Activated CD8-positive, alpha-beta memory T cell treated with anti-CD3 and anti-CD28 coated beads, Interleukin-2, amount 10 ng/mL, durations not matched to agents 7 days and 5 days (primary cell): Measurements from ENCODE around the gene RNF150. TPM values are rescaled to one million over a fixed set of nuclear protein-coding genes. Genes with fewer than 3 reads are reported as not detected.

Experiments
- ATAC-seq: fragments of 150-1000 bp; cut with Tn5 transposase; one replicate; pipeline ENCODE4 v1.10.0; 2021; ENCODE audit warnings: moderate library complexity
- CTCF ChIA-PET: fragments of 350-600 bp; sonication (Branson Sonifier 250); formaldehyde crosslinking; loops from one replicate; lab custom pipeline; 2021; ENCODE audit warnings: antibody characterized with exemption; lab: Charles Lee
- DNase-seq: peaks from one replicate; pipeline ENCODE4 v3.0.0-alpha.2; 2020
- H3K27ac Mint-ChIP-seq: one replicate; pipeline ENCODE4 v1.8.0; 2021; ENCODE audit warnings: mild to moderate bottlenecking, mixed read lengths
- H3K27me3 Mint-ChIP-seq: one replicate; pipeline ENCODE4 v1.8.0; 2021; ENCODE audit warnings: mixed read lengths
- H3K36me3 Mint-ChIP-seq: one replicate; pipeline ENCODE4 v1.8.0; 2021; ENCODE audit warnings: mild to moderate bottlenecking, mixed read lengths
- H3K4me1 Mint-ChIP-seq: one replicate; pipeline ENCODE4 v1.8.0; 2021; ENCODE audit warnings: mixed read lengths
- H3K4me3 Mint-ChIP-seq: one replicate; pipeline ENCODE4 v1.8.0; 2021; ENCODE audit warnings: mild to moderate bottlenecking, moderate library complexity, mixed read lengths
- H3K9me3 Mint-ChIP-seq: one replicate; pipeline ENCODE4 v1.8.0; 2022; ENCODE audit warnings: low read depth, mixed read lengths
- total RNA-seq, 2 experiments: library from RNA; stranded (reverse); gene quantifications; one replicate each; pipeline ENCODE4 v1.2.3, GENCODE V29; 2021

Gene RNF150
- total RNA-seq, 2 experiments from 2014 or later, result 0.05 TPM; not detected in 1

DNA sequence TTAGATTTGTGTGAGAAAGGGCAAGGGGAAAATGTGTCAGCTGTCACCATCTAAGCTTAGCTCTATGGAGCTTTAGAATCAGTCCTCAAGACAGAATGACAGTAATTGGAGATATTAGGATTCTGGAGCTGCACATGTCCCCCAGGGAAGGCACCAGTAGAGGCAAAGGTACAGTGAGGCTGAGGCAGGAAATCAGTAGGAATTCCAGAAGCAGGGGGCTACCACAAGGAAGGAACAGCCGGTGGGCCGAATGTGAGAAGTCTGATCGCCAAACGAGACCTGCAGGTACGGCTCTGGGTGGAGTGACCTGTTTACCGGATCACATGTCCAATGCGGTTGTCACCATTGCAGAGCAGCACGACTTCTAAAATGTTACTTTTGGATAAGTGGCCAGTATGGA lies 52.6 kb downstream of the RNF150 start:
- ATAC-seq, result no peak
- DNase-seq, result no peak
- Mint-ChIP-seq H3K27me3 (no peaks in the 10 kb centered on the region), H3K9me3 (no peaks in the 10 kb centered on the region), H3K4me1 (no peaks in the 10 kb centered on the region), H3K36me3 (no peaks in the 10 kb centered on the region), H3K4me3 (no peak overlapping the region), H3K27ac (no peak overlapping the region)
- CTCF ChIA-PET, result no interaction called here

DNA sequence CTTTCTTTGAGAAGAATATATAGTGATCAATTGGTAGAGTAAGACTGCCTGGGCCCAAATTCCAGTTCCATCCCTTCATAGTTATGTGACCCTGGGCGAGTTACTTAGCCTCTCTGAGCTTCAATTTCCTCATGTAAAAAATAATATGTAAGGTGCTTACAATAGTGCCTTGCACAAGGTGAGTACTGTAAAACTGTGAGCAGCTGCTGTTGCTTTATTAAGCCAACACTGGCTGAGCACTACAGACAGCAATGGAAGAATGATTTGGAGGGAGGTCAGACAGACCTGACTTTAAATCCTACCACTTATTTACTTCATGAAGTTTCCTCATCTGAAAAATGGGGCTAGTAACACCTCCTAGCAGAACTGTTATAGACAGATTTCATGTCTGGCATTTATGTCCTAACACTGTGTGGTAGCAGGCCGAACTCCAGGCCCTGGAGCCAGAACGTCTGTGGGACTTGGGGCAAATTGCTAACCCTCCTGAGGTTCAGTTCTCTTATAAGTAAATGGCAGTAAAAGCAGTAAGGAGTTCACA lies 53.8 kb downstream of the RNF150 start:
- Mint-ChIP-seq H3K9me3 (no peaks in the 10 kb centered on the region), H3K27ac (no peak overlapping the region), H3K27me3 (no peaks in the 10 kb centered on the region), H3K4me1 (no peaks in the 10 kb centered on the region), H3K4me3 (no peak overlapping the region), H3K36me3 (no peaks in the 10 kb centered on the region)
- no peak for ATAC-seq
- DNase-seq, result no peak
- CTCF ChIA-PET, result no interaction called here

DNA sequence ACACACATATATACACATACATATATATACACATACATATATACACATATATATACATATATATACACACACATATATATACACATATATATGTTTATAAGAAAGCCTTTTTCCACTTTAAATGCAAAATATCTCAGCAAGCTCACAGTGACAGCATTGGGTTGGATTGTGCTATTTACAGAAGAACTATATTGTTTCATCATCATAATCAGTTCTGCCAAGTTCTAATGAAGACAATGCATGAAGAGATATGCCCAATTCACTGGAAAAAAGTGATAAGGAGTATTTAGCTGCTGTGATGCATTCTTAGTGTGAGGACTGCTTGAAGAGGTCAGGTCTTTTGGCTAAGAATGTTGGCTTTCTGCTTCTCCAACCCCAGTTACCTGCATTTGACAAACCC lies 54.4 kb downstream of the RNF150 start:
- CTCF ChIA-PET, result no interaction called here
- Mint-ChIP-seq H3K4me1 (no peaks in the 10 kb centered on the region), H3K27me3 (no peaks in the 10 kb centered on the region), H3K4me3 (no peak overlapping the region), H3K27ac (no peak overlapping the region), H3K36me3 (no peaks in the 10 kb centered on the region), H3K9me3 (no peaks in the 10 kb centered on the region)
- ATAC-seq (no peak), DNase-seq (no peak)

DNA sequence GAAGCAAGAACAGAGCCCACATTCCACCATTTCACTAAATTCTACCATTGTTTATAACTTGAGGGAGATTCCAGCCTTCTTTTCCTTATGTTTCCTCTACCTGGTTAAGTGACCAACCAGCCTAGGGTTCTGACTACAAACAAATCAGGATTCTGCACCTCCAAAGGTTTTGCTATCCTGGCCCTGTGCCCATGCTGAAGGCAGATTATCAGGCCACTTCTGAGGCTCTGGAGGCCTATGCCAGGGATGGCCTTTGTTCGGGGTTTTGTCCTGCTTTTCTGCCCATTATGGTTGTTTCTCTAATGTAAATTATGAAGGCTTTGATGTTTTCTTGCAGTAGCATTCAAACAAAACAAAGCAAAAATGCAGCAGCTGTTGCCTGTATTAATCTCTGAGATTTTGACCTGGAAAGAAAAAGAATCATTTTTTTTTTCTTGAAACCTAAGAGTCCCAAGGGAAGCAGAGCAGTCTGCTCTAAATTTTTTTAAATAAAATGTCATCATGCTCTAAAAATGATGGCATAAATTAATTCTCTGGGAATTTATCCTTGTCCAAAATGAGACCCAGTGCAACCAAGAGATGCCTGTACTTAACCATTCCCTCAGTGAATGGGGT lies 55.6 kb downstream of the RNF150 start:
- no peaks in the 10 kb centered on the region for H3K9me3 Mint-ChIP-seq
- H3K27ac Mint-ChIP-seq, result no peak overlapping the region
- no peaks in the 10 kb centered on the region for H3K27me3 Mint-ChIP-seq
- H3K36me3 Mint-ChIP-seq, result no peaks in the 10 kb centered on the region
- no peak overlapping the region for H3K4me3 Mint-ChIP-seq
- DNase-seq (no peak), ATAC-seq (no peak)
- CTCF ChIA-PET, result no interaction called here
- no peaks in the 10 kb centered on the region for H3K4me1 Mint-ChIP-seq

DNA sequence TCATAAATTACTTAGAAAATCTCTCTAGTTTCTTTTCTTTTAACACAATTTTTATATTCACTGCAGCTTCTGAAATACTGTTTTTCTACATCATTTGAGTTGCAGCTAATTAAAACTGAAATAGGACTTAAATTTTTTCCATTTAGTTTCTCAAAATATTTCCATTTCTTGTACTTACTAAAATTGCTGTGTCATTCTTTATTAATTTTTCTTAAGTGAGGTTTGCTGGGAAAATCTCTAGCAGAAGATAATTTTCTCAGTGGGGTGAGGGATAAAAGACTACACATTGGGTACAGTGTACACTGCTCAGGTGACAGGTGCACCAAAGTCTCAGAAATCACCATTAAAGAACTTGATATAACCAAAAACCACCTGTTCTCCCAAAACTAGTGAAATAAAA lies 57.7 kb downstream of the RNF150 start:
- no peaks in the 10 kb centered on the region for H3K27me3 Mint-ChIP-seq
- H3K4me1 Mint-ChIP-seq, result no peaks in the 10 kb centered on the region
- DNase-seq (no peak), ATAC-seq (no peak)
- no peak overlapping the region for H3K4me3 Mint-ChIP-seq
- H3K27ac Mint-ChIP-seq, result no peak overlapping the region
- H3K9me3 Mint-ChIP-seq, result no peaks in the 10 kb centered on the region
- CTCF ChIA-PET, result no interaction called here
- no peaks in the 10 kb centered on the region for H3K36me3 Mint-ChIP-seq

DNA sequence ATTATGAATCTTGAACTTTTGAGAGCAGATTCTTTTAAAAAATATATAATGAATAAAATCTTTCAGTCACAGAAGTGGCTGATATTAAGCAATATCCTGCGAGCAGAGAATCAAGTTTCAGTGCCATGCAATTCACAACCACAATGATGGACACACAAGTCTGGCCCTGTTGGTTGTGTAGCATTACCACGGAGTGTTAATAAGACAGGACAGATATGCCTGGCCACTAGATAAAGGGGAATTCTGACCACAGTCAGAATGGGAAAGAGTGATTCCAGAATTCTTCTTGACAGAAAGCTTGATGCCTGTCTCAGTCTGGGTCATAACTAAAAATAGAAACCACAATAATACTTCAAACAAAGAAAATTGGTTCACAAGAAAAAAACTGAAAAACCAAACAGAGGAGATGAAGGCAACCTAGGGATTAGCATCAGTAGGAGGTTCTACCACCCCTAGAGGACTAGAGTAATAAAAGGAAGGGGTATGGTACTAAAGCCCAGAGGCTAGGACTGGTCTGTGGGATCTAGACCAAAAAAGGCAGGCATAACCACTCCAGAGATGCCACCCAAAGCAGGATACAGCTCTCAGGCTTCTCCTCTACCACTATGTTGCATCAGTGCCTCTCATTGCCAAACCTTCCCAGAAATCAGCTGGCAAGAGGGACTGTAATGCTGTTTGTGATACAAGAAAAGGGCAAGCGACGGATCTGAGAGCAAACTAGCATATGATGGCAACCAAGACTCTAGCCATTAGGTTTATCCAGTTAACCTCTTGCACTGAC lies 59.0 kb downstream of the RNF150 start:
- no peaks in the 10 kb centered on the region for H3K27me3 Mint-ChIP-seq
- ATAC-seq, result no peak
- CTCF ChIA-PET, result no interaction called here

DNA sequence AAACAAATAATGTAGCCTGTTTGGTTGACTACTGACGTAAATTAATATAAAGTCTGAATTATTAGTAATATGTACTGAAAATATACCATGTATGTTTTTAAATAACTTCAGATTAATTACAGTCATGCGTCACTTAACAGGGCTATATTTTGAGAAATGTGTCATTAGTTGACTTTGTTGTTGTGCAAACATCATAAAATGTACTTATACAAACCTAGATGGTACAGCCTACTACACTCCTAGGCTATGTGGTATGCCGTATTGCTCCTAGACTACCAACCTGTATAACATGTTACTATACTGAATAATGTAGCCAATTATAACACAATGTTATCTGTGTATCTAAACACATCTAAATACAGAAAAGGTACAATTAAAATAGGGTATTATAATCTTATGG lies 66.6 kb downstream of the RNF150 start:
- H3K27ac Mint-ChIP-seq, result no peak overlapping the region
- CTCF ChIA-PET, result no interaction called here
- H3K4me3 Mint-ChIP-seq, result no peak overlapping the region
- no peaks in the 10 kb centered on the region for H3K4me1 Mint-ChIP-seq
- H3K9me3 Mint-ChIP-seq, result no peaks in the 10 kb centered on the region
- no peaks in the 10 kb centered on the region for H3K36me3 Mint-ChIP-seq
- DNase-seq (no peak), ATAC-seq (no peak)
- H3K27me3 Mint-ChIP-seq, result no peaks in the 10 kb centered on the region

More for the DNA sequence above, 59.0 kb downstream of the RNF150 start:
- no peak for DNase-seq
- Mint-ChIP-seq H3K4me1 (no peaks in the 10 kb centered on the region), H3K9me3 (no peaks in the 10 kb centered on the region), H3K4me3 (no peak overlapping the region), H3K36me3 (no peaks in the 10 kb centered on the region), H3K27ac (no peak overlapping the region)

DNA sequence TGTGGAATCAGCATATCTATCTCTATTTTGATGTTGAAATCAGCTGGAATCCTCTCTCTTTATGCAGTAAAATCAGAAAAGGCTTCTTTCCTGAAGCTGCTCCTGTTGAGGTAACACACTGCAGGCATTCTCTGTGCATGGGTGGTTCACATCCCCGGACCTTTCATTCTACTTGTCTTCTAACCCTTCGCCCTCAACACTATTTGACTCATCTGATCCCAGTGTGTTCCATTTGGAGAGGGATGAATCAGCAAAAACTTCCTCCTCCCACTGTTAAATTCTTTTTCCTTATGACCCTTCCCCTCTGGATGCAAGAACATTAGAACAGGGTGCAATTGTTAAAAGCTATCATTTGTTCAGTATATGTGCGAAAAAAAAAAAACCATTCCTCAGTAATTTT lies 67.4 kb downstream of the RNF150 start:
- CTCF ChIA-PET, result no interaction called here

DNA sequence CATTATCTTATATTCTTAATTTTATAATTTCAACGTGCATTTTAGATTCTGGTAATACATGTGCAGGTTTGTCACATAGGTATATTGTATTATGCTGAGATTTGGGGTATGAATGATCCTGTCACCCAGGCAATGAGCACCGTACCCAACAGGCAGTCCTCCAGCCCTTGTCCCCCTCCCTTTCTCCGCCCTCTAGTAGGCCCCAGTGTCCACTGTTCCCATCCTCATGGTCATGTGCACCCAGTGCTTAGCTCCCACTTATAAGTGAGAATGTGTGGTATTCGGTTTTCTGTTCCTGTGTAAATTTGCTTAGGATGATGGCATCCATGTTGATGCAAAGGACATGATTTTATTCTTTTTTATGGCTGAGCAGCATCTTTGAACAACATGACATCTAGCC lies 70.6 kb downstream of the RNF150 start:
- Mint-ChIP-seq H3K4me3 (no peak overlapping the region), H3K27ac (no peak overlapping the region), H3K9me3 (no peaks in the 10 kb centered on the region), H3K36me3 (no peaks in the 10 kb centered on the region), H3K4me1 (no peaks in the 10 kb centered on the region), H3K27me3 (no peaks in the 10 kb centered on the region)
- CTCF ChIA-PET, result no interaction called here
- DNase-seq (no peak), ATAC-seq (no peak)

More for the DNA sequence above, 67.4 kb downstream of the RNF150 start:
- H3K4me1 Mint-ChIP-seq, result no peaks in the 10 kb centered on the region
- H3K9me3 Mint-ChIP-seq, result no peaks in the 10 kb centered on the region
- no peak overlapping the region for H3K4me3 Mint-ChIP-seq
- no peak for DNase-seq
- H3K27me3 Mint-ChIP-seq, result no peaks in the 10 kb centered on the region
- no peak for ATAC-seq
- no peak overlapping the region for H3K27ac Mint-ChIP-seq
- no peaks in the 10 kb centered on the region for H3K36me3 Mint-ChIP-seq

DNA sequence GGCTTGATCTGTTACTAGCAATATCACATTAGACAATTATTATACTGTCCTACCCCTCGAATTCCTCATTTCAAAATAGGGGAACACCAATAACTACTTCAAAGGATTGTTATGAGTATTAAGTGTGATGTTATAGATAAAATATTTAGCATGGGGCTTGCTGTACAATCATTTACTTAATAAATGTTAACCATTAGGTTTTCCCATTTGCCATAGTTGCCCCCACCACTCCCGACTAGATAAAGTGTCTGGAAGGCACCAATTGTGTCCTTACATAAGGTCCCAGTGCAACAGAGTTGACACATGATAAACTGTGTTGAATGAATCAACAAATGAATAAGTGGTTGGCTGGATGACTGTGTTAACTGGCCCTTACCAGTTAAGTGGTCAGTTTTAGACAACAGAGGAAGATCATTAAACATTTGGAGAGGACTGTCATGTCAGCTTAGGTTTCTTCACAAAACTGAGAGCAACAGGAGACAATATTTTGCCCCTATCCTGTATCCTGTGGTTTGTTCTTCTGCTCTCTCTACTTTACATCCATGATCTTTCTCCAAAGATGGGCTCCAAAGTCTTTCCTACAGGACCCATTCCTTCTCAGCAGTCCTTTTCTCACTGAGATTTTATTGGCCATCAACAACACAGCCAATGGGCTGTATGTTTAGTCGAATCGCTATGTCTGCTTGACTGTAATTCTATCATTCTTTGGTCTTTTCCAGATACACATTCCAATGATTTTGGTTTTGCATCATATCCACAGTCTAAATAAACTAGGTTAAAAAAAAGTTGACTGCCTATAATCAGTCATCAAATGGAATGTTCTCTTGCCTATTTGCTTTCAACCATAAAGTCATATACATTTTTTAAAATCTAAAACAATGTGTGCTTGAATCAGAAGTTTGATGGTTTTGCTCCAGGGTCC lies 74.4 kb downstream of the RNF150 start:
- CTCF ChIA-PET, result no interaction called here
- no peaks in the 10 kb centered on the region for H3K4me1 Mint-ChIP-seq
- H3K27ac Mint-ChIP-seq, result no peak overlapping the region
- ATAC-seq, result no peak
- no peaks in the 10 kb centered on the region for H3K36me3 Mint-ChIP-seq
- H3K9me3 Mint-ChIP-seq, result no peaks in the 10 kb centered on the region
- no peak for DNase-seq
- no peaks in the 10 kb centered on the region for H3K27me3 Mint-ChIP-seq
- no peak overlapping the region for H3K4me3 Mint-ChIP-seq

DNA sequence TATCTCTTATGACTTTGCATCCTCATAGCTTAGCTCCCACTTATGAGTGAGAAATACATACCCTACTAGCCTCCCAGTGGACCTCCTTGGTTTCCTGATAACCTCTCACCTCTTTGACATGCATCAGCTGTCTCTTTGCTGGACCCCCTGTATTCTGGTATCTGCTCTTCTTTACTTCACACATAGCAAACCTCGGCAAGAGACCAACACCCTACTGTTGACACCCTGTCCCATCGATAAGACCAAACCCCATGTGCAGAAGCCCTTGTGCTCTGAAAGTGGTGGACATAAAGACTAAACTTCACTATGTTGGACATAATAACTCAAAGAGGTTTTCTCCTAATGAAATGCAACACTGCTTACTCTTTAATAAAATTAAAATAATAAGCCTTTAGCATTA lies 75.7 kb downstream of the RNF150 start:
- Mint-ChIP-seq H3K27me3 (no peaks in the 10 kb centered on the region), H3K27ac (no peak overlapping the region), H3K4me3 (no peak overlapping the region), H3K36me3 (no peaks in the 10 kb centered on the region), H3K9me3 (no peaks in the 10 kb centered on the region), H3K4me1 (no peaks in the 10 kb centered on the region)
- DNase-seq (no peak), ATAC-seq (no peak)
- CTCF ChIA-PET, result no interaction called here

DNA sequence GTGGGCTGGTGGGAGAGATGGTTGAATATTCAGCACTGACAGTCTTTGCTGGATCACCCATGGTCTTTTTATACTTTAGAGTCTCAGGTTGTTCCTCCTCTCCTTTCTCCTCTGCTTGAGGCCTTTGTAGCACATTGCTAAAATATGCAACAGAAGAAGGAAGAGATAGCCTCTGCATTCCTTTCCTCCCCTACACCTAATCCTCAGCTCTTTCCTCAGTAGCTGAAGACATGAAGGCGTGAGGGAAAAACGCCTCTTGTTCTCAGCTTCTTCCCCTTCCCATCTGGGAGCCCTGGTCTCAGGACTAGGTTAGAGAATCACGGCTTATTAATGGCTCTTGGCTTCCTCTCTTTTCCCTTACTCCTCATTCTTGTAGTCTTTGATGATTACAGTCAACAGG lies 76.8 kb downstream of the RNF150 start:
- H3K27me3 Mint-ChIP-seq, result no peaks in the 10 kb centered on the region
- no peaks in the 10 kb centered on the region for H3K9me3 Mint-ChIP-seq
- no peak overlapping the region for H3K4me3 Mint-ChIP-seq
- DNase-seq, result no peak
- no peak for ATAC-seq
- no peak overlapping the region for H3K27ac Mint-ChIP-seq
- no peaks in the 10 kb centered on the region for H3K36me3 Mint-ChIP-seq
- CTCF ChIA-PET, result no interaction called here
- H3K4me1 Mint-ChIP-seq, result no peaks in the 10 kb centered on the region

DNA sequence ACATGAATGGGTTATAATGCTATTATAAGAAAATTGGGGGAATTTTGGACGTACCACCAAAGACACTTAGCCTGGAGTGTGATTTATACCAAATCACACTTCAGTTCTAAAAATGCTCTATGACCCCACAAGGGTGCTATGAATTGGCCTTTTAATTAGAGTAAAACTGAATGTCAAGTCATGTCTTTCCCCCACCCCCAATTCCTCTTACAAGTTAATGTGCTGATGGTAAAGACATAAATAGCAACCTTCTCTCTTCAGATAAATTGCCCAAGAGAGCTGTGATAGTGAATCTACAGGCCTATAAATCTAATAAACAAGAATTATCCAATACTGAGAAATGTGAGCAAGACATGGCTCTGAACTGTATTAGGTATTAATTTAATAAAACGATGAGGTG lies 78.8 kb downstream of the RNF150 start:
- no peaks in the 10 kb centered on the region for H3K9me3 Mint-ChIP-seq
- no peak for ATAC-seq
- no peak overlapping the region for H3K4me3 Mint-ChIP-seq
- no peak for DNase-seq
- H3K27ac Mint-ChIP-seq, result no peak overlapping the region
- H3K27me3 Mint-ChIP-seq, result no peaks in the 10 kb centered on the region
- no peaks in the 10 kb centered on the region for H3K36me3 Mint-ChIP-seq
- H3K4me1 Mint-ChIP-seq, result no peaks in the 10 kb centered on the region
- CTCF ChIA-PET, result no interaction called here
